ENCODE data around the gene LDLRAD4. TPM values are rescaled to one million over a fixed set of nuclear protein-coding genes. Genes with fewer than 3 reads are reported as not detected.

LDLRAD4 gene
- total RNA-seq, 1 experiment from 2014 or later: 1.7 TPM

GRCh38 chr18:13181765-13182164 is 36.8 kb upstream of the LDLRAD4 start:
- Histone ChIP-seq H3K9me3 (ENCODE audit: insufficient read depth, low read depth) (no peaks in the 10 kb centered on the region), H3F3A (ENCODE audit: insufficient read depth, low read depth) (no peaks in the 10 kb centered on the region), H2AFZ (no peak overlapping the region), H3K36me3 (ENCODE audit: low read depth) (no peaks in the 10 kb centered on the region), H3K79me2 (ENCODE audit: low read depth) (no peaks in the 10 kb centered on the region), H3K9me2 (ENCODE audit: insufficient read depth) (no peaks in the 10 kb centered on the region), H3K4me1 (replicated peaks; ENCODE audit: insufficient read depth) (no peaks in the 10 kb centered on the region), H3K27me3 (ENCODE audit: insufficient read depth, low read depth) (peaks cover 59% of the 10 kb centered on the region), H3K4me2 (no peak overlapping the region), H3K4me3 (no peak overlapping the region), H3K27ac (no peak overlapping the region), H4K20me1 (ENCODE audit: insufficient read depth) (no peaks in the 10 kb centered on the region)
- no peak for TF ChIP-seq CTCF (conservative IDR thresholded peaks at IDR 0.05)
- no peak for TF ChIP-seq EZH2 (IDR thresholded peaks at IDR 0.05; ENCODE audit: low read depth)
- POLR2A ChIA-PET (ENCODE audit: unreplicated experiment): no interaction called here
- BruUV-seq (replicated peaks): no TSS peak
- CTCF ChIA-PET: no interaction called here
- no peak for DNase-seq
- intact Hi-C loops (cut with micrococcal nuclease; ENCODE audit: unreplicated experiment): no loop called here

GRCh38 chr18:13183359-13183758 is 35.2 kb upstream of the LDLRAD4 start:
- H3K79me2 ChIP-seq (ENCODE audit: low read depth): no peaks in the 10 kb centered on the region
- DNase-seq: no peak
- TF ChIP-seq CTCF (conservative IDR thresholded peaks at IDR 0.05): no peak
- TF ChIP-seq EZH2 (IDR thresholded peaks at IDR 0.05; ENCODE audit: low read depth): no peak
- H3K9me2 ChIP-seq (ENCODE audit: insufficient read depth): no peaks in the 10 kb centered on the region
- no peak overlapping the region for H3K27ac ChIP-seq
- no peaks in the 10 kb centered on the region for H4K20me1 ChIP-seq (ENCODE audit: insufficient read depth)
- POLR2A ChIA-PET (ENCODE audit: unreplicated experiment): no interaction called here
- peaks cover 75% of the 10 kb centered on the region for H3K27me3 ChIP-seq (ENCODE audit: insufficient read depth, low read depth)
- no peaks in the 10 kb centered on the region for H3K9me3 ChIP-seq (ENCODE audit: insufficient read depth, low read depth)
- no TSS peak for BruUV-seq (replicated peaks)
- intact Hi-C loops (cut with micrococcal nuclease; ENCODE audit: unreplicated experiment): no loop called here
- no peaks in the 10 kb centered on the region for H3F3A ChIP-seq (ENCODE audit: insufficient read depth, low read depth)
- no peaks in the 10 kb centered on the region for H3K36me3 ChIP-seq (ENCODE audit: low read depth)
- no peaks in the 10 kb centered on the region for H3K4me1 ChIP-seq (replicated peaks; ENCODE audit: insufficient read depth)
- no peak overlapping the region for H3K4me2 ChIP-seq
- no peak overlapping the region for H3K4me3 ChIP-seq
- H2AFZ ChIP-seq: no peak overlapping the region
- CTCF ChIA-PET: no interaction called here

GRCh38 chr18:13183790-13184189 is 34.8 kb upstream of the LDLRAD4 start:
- POLR2A ChIA-PET (ENCODE audit: unreplicated experiment): no interaction called here
- no TSS peak for BruUV-seq (replicated peaks)
- no peak for DNase-seq
- no peak overlapping the region for H2AFZ ChIP-seq
- H3F3A ChIP-seq (ENCODE audit: insufficient read depth, low read depth): no peaks in the 10 kb centered on the region
- no peaks in the 10 kb centered on the region for H3K4me1 ChIP-seq (replicated peaks; ENCODE audit: insufficient read depth)
- H3K9me3 ChIP-seq (ENCODE audit: insufficient read depth, low read depth): no peaks in the 10 kb centered on the region
- no peak overlapping the region for H3K4me3 ChIP-seq
- no peaks in the 10 kb centered on the region for H4K20me1 ChIP-seq (ENCODE audit: insufficient read depth)
- CTCF ChIA-PET: no interaction called here
- H3K36me3 ChIP-seq (ENCODE audit: low read depth): no peaks in the 10 kb centered on the region
- H3K9me2 ChIP-seq (ENCODE audit: insufficient read depth): no peaks in the 10 kb centered on the region
- no peak overlapping the region for H3K27ac ChIP-seq
- TF ChIP-seq CTCF (conservative IDR thresholded peaks at IDR 0.05): no peak
- no peak for TF ChIP-seq EZH2 (IDR thresholded peaks at IDR 0.05; ENCODE audit: low read depth)
- no peaks in the 10 kb centered on the region for H3K79me2 ChIP-seq (ENCODE audit: low read depth)
- intact Hi-C loops (cut with micrococcal nuclease; ENCODE audit: unreplicated experiment): no loop called here
- peaks cover 76% of the 10 kb centered on the region for H3K27me3 ChIP-seq (ENCODE audit: insufficient read depth, low read depth)
- no peak overlapping the region for H3K4me2 ChIP-seq

All from PC-9 (cell line).